ENCODE data around the gene TMEM108.

GRCh38 chr3:133167340-133168024 lies 129.3 kb downstream of the TMEM108 start:
- no peak for TF ChIP-seq CTCF (conservative IDR thresholded peaks at IDR 0.05)
- TF ChIP-seq ZFX (IDR thresholded peaks at IDR 0.05) = no peak
